ENCODE results near the gene VAMP8.

- TF ChIP-seq CTCF (conservative IDR thresholded peaks at IDR 0.05; ENCODE audit: low read depth, low read length), result no peak
- TF ChIP-seq EZH2 (IDR thresholded peaks at IDR 0.05; ENCODE audit: borderline replicate concordance, low read depth, low read length, poor library complexity, severe bottlenecking), result no peak
Measured at GRCh38 chr2:85549826-85550225, 27.6 kb upstream of the VAMP8 start.
